Liver (tissue), 9 donors: ENCODE measurements around the gene VPS35L. TPM values are rescaled to one million over a fixed set of nuclear protein-coding genes. Genes with fewer than 3 reads are reported as not detected.

Experiments
- DNase-seq: peaks from one replicate; pipeline ENCODE4 v3.0.0-alpha.2; 2017; ENCODE audit warnings: low spot score
- H3K27ac ChIP-seq, 2 donors: one replicate each; pipeline ENCODE4 v1.7.0; 2013; ENCODE audit warnings: inconsistent platforms in 2 of 2, low read length in 2 of 2, control low read depth in 1 of 2, low read depth in 1 of 2, mild to moderate bottlenecking in 1 of 2
- H3K27me3 ChIP-seq, 4 donors: one replicate each; pipeline versions ENCODE4 v1.6.1 to v1.7.0; 2013; ENCODE audit warnings: low read length in 3 of 4, inconsistent platforms in 1 of 4, mild to moderate bottlenecking in 1 of 4, moderate library complexity in 1 of 4; ENCODE audit not compliant: control insufficient read depth in 4 of 4, insufficient read depth in 4 of 4
- H3K36me3 ChIP-seq, 4 donors: one replicate each; pipeline versions ENCODE4 v1.6.1 to v1.7.0; 2013; ENCODE audit warnings: low read length in 3 of 4, mild to moderate bottlenecking in 3 of 4, low read depth in 1 of 4, moderate library complexity in 1 of 4; ENCODE audit not compliant: control insufficient read depth in 4 of 4, insufficient read depth in 3 of 4
- H3K4me1 ChIP-seq, 4 donors: one replicate each; pipeline versions ENCODE4 v1.6.1 to v1.7.0; 2013; ENCODE audit warnings: low read length in 3 of 4, mild to moderate bottlenecking in 3 of 4, moderate library complexity in 1 of 4; ENCODE audit not compliant: control insufficient read depth in 4 of 4, insufficient read depth in 4 of 4
- H3K4me3 ChIP-seq, 3 donors: one replicate each; pipeline versions ENCODE4 v1.6.1 to v1.7.0; 2013; ENCODE audit warnings: low read length in 3 of 3, control low read depth in 1 of 3, low read depth in 1 of 3, mild to moderate bottlenecking in 1 of 3
- H3K9ac ChIP-seq, 2 donors: one replicate each; pipeline ENCODE4 v1.7.0; 2013; ENCODE audit warnings: low read length in 2 of 2, mild to moderate bottlenecking in 2 of 2, moderate library complexity in 2 of 2, control low read depth in 1 of 2, low read depth in 1 of 2
- H3K9me3 ChIP-seq, 4 donors: one replicate each; pipeline versions ENCODE4 v1.6.1 to v1.7.0; 2013; ENCODE audit warnings: low read length in 3 of 4; ENCODE audit not compliant: control insufficient read depth in 4 of 4
- ATF3 ChIP-seq: IDR thresholded peaks from 2 replicates; pipeline ENCODE4 v1.6.1; 2016; ENCODE audit warnings: antibody characterized with exemption
- CTCF ChIP-seq: fragments of 150-350 bp; IDR thresholded peaks from 2 replicates; pipeline ENCODE4 v1.5.1; 2017; ENCODE audit warnings: improper control_type of control experiment, low read depth, low read length; ENCODE audit not compliant: missing input control
- EGR1 ChIP-seq, 2 donors: IDR thresholded peaks; 2 replicates each; pipeline ENCODE4 v1.6.1; 2016 to 2018; ENCODE audit warnings: antibody characterized with exemption in 2 of 2, low read depth in 2 of 2
- FOXA1 ChIP-seq: IDR thresholded peaks from 2 replicates; pipeline ENCODE4 v1.6.1; 2016; ENCODE audit warnings: antibody characterized with exemption
- FOXA2 ChIP-seq: IDR thresholded peaks from 2 replicates; pipeline ENCODE4 v1.6.1; 2016; ENCODE audit warnings: antibody characterized with exemption
- GABPA ChIP-seq, 2 donors: IDR thresholded peaks in 1 of 2; conservative IDR thresholded peaks in 1 of 2; 2 replicates each; pipeline ENCODE4 v1.6.1; 2016; ENCODE audit warnings: antibody characterized with exemption in 2 of 2, mild to moderate bottlenecking in 1 of 2, moderate library complexity in 1 of 2
- HNF4A ChIP-seq, 2 donors: conservative IDR thresholded peaks; 2 replicates each; pipeline ENCODE4 v1.6.1; 2016; ENCODE audit warnings: antibody characterized with exemption in 2 of 2, mild to moderate bottlenecking in 2 of 2
- HNF4G ChIP-seq: IDR thresholded peaks from 2 replicates; pipeline ENCODE4 v1.6.1; 2016; ENCODE audit warnings: antibody characterized with exemption
- JUND ChIP-seq, 2 donors: IDR thresholded peaks; 2 replicates each; pipeline ENCODE4 v1.6.1; 2016; ENCODE audit warnings: antibody characterized with exemption in 2 of 2
- MAX ChIP-seq: IDR thresholded peaks from 2 replicates; pipeline ENCODE4 v1.6.1; 2016; ENCODE audit warnings: antibody characterized with exemption
- NR2F2 ChIP-seq: IDR thresholded peaks from 2 replicates; pipeline ENCODE4 v1.6.1; 2016; ENCODE audit warnings: antibody characterized with exemption
- RAD21 ChIP-seq, 2 donors: IDR thresholded peaks; 2 replicates each; pipeline ENCODE4 v1.6.1; 2016; ENCODE audit warnings: antibody characterized with exemption in 2 of 2, mild to moderate bottlenecking in 2 of 2
- REST ChIP-seq: IDR thresholded peaks from 2 replicates; pipeline ENCODE4 v1.6.1; 2016; ENCODE audit warnings: antibody characterized with exemption, mild to moderate bottlenecking
- RXRA ChIP-seq, 2 donors: IDR thresholded peaks; 2 replicates each; pipeline ENCODE4 v1.6.1; 2017 to 2018; ENCODE audit warnings: antibody characterized with exemption in 2 of 2, mild to moderate bottlenecking in 1 of 2
- SP1 ChIP-seq: IDR thresholded peaks from 2 replicates; pipeline ENCODE4 v1.6.1; 2018; ENCODE audit warnings: antibody characterized with exemption, mild to moderate bottlenecking
- TAF1 ChIP-seq: conservative IDR thresholded peaks from 2 replicates; pipeline ENCODE4 v1.6.1; 2016; ENCODE audit warnings: antibody characterized with exemption, mild to moderate bottlenecking
- YY1 ChIP-seq: IDR thresholded peaks from 2 replicates; pipeline ENCODE4 v1.6.1; 2016; ENCODE audit warnings: antibody characterized with exemption, mild to moderate bottlenecking
- ZBTB33 ChIP-seq: IDR thresholded peaks from 2 replicates; pipeline ENCODE4 v1.6.1; 2016; ENCODE audit warnings: antibody characterized with exemption
- WGBS: extraction: QIAGEN DNeasy Blood & Tissue Kit; methylation state at CpG from one replicate; pipeline ENCODE4 v1.1.7; 2013; 5-methylcytosine and 5-hydroxymethylcytosine counted together
- polyA plus RNA-seq, 2 donors: library from polyadenylated mRNA; stranded (reverse) in 1 of 2; unstranded in 1 of 2; fragments of 200-250 nt in 1 of 2; fragments of >200 nt in 1 of 2; fragmentation: Nextera tagmentation in 1 of 2; extraction: Ambion mirVana in 1 of 2; gene quantifications; one replicate each; pipeline versions ENCODE4 v1.2.1 to v1.2.3, GENCODE V29; 2013 to 2015
- total RNA-seq, 2 donors: library from RNA; depleted of rRNA; stranded (reverse); fragments of >200 nt; gene quantifications; one replicate each; pipeline ENCODE4 v1.2.3, GENCODE V29; 2014
- donor health status: healthy.
- donor health status: healthy.
- donor health status: healthy.
- donor health status: healthy.
- donor health status: healthy.

Gene VPS35L
- total and polyA plus RNA-seq, 4 donors: 10.5 to 18.2 (median 15.1) TPM

GRCh38 chr16:19578378-19578971 lies 23.0 kb downstream of the VPS35L start:
- Histone ChIP-seq H3K27ac (no peak overlapping the region), H3K9me3 (peaks cover 0 to 4% (median 2%) of the 10 kb centered on the region in 4 donors), H3K4me1 (no peaks in the 10 kb centered on the region), H3K4me3 (no peak overlapping the region), H3K9ac (no peak overlapping the region), H3K27me3 (no peaks in the 10 kb centered on the region), H3K36me3 (peaks cover 16 to 54% (median 46%) of the 10 kb centered on the region in 4 donors)
- DNase-seq: no peak
- WGBS: 95% methylated on average over 10 of the region's 10 CpGs
- TF ChIP-seq TAF1 (no peak), HNF4G (no peak), REST (no peak), SP1 (no peak), ATF3 (no peak), HNF4A (conservative IDR thresholded peaks at IDR 0.05) (no peak), FOXA1 (no peak), RXRA (IDR thresholded peaks at IDR 0.05) (no peak), NR2F2 (no peak), RAD21 (IDR thresholded peaks at IDR 0.05) (no peak)

- DNase-seq: no peak
Measured at GRCh38 chr16:19582050-19582831, 26.7 kb downstream of the VPS35L start.

More at GRCh38 chr16:19582050-19582831, 26.7 kb downstream of the VPS35L start:
- peaks cover 0 to 4% (median 2%) of the 10 kb centered on the region in 4 donors for H3K9me3 ChIP-seq
- no peaks in the 10 kb centered on the region for H3K4me1 ChIP-seq
- TF ChIP-seq MAX (no peak), RXRA (IDR thresholded peaks at IDR 0.05) (no peak), EGR1 (IDR thresholded peaks at IDR 0.05; ENCODE audit: low read depth in 2 of 2) (no peak), NR2F2 (no peak), ZBTB33 (no peak), TAF1 (no peak), GABPA (IDR thresholded peaks at IDR 0.05 in 1 of 2, conservative IDR thresholded peaks at IDR 0.05 in 1 of 2) (no peak), FOXA2 (no peak), JUND (IDR thresholded peaks at IDR 0.05) (no peak), HNF4A (conservative IDR thresholded peaks at IDR 0.05) (no peak), HNF4G (no peak), YY1 (no peak), RAD21 (IDR thresholded peaks at IDR 0.05) (no peak), FOXA1 (no peak), ATF3 (no peak), CTCF (no peak), REST (no peak), SP1 (no peak)
- H3K36me3 ChIP-seq: peaks cover 16 to 47% (median 29%) of the 10 kb centered on the region in 4 donors
- H3K4me3 ChIP-seq: no peak overlapping the region
- no peak overlapping the region for H3K27ac ChIP-seq
- WGBS: 73% methylated on average over 10 of the region's 10 CpGs
- H3K27me3 ChIP-seq: no peaks in the 10 kb centered on the region
- H3K9ac ChIP-seq: no peak overlapping the region
